HG03457 (cell line): ENCODE data around the gene RNPEPL1.
"Not testable (repeated sequence)": the region's sequence is repeated elsewhere in the genome, so short reads cannot be mapped to it uniquely, and the experiment has no call there.

Source experiments
- ATAC-seq: cut with Tn5 transposase; IDR thresholded peaks from one replicate; pipeline ENCODE4 v1.9.1; 2021; ENCODE audit warnings: moderate number of reproducible peaks; ENCODE audit not compliant: unreplicated experiment

The RNPEPL1 gene

GRCh38 chr2:240601831-240602160, 33.5 kb downstream of the RNPEPL1 start:
- ATAC-seq, result no peak

- no peak for ATAC-seq
These were observed 34.2 kb downstream of the RNPEPL1 start for GRCh38 chr2:240602266-240603050.

GRCh38 chr2:240603081-240603835, 35.0 kb downstream of the RNPEPL1 start:
- no peak for ATAC-seq

GRCh38 chr2:240603846-240604245, 35.6 kb downstream of the RNPEPL1 start:
- no peak for ATAC-seq

- ATAC-seq, result no peak
These were observed 36.1 kb downstream of the RNPEPL1 start for GRCh38 chr2:240604291-240604938.

GRCh38 chr2:240604939-240605716, 36.8 kb downstream of the RNPEPL1 start:
- no peak for ATAC-seq

- no peak for ATAC-seq
These were observed 37.8 kb downstream of the RNPEPL1 start for GRCh38 chr2:240605867-240606743.

- ATAC-seq, result no peak
These were observed 43.4 kb downstream of the RNPEPL1 start for GRCh38 chr2:240611601-240612210.

GRCh38 chr2:240613781-240614180, 45.5 kb downstream of the RNPEPL1 start:
- ATAC-seq, result no peak

- no peak for ATAC-seq
These were observed 46.1 kb downstream of the RNPEPL1 start for GRCh38 chr2:240614391-240614790.

- ATAC-seq, result no peak
These were observed 47.1 kb downstream of the RNPEPL1 start for GRCh38 chr2:240615396-240615795.

GRCh38 chr2:240615820-240616547, 47.7 kb downstream of the RNPEPL1 start:
- ATAC-seq, result no peak

- not testable (repeated sequence) for ATAC-seq
These were observed 48.8 kb downstream of the RNPEPL1 start for GRCh38 chr2:240616860-240617666.

GRCh38 chr2:240618776-240619175, 50.5 kb downstream of the RNPEPL1 start:
- no peak for ATAC-seq

- no peak for ATAC-seq
These were observed 51.3 kb downstream of the RNPEPL1 start for GRCh38 chr2:240619506-240620148.

- no peak for ATAC-seq
These were observed 52.0 kb downstream of the RNPEPL1 start for GRCh38 chr2:240620149-240620731.

- ATAC-seq, result no peak
These were observed 52.6 kb downstream of the RNPEPL1 start for GRCh38 chr2:240620859-240621258.
